Endothelial cell of umbilical vein (primary cell): Measurements from ENCODE around the gene PRKCSH. TPM values are rescaled to one million over a fixed set of nuclear protein-coding genes. Genes with fewer than 3 reads are reported as not detected.

Experiments
- BruUV-seq: library from RNA; stranded (reverse); fragments of 400-500 nt; replicated peaks from 2 replicates; lab custom pipeline; 2021; lab: Mats Ljungman, UMichigan
- CTCF ChIA-PET: fragments of 300-600, 350-600 bp; sonication (Branson Sonifier 250); formaldehyde crosslinking; loops from one replicate; lab custom pipeline; 2021; ENCODE audit warnings: antibody characterized with exemption, inconsistent platforms; lab: Charles Lee
- POLR2A ChIA-PET: fragments of 300-600, 350-600 bp; sonication (Branson Sonifier 250); formaldehyde crosslinking; loops from one replicate; lab custom pipeline; 2021; ENCODE audit warnings: antibody characterized with exemption, inconsistent platforms; lab: Charles Lee
- DNase-seq: peaks from one replicate; pipeline ENCODE4 v3.0.0-alpha.2; 2011; ENCODE audit warnings: low read depth, low spot score
- FAIRE-seq: peaks from 2 replicates; lab custom pipeline; 2011; peaks lifted over from hg19 to GRCh38; lab: Jason Lieb, UNC
- H2AFZ ChIP-seq: 2 replicates; pipeline ENCODE4 v1.6.0; 2012; ENCODE audit warnings: low read depth, low read length, control low read depth, inconsistent platforms
- H3K27ac ChIP-seq: 2 replicates; pipeline ENCODE4 v1.5.1; 2011; ENCODE audit warnings: low read depth, mild to moderate bottlenecking, control low read depth, low read length, moderate library complexity; ENCODE audit not compliant: insufficient read depth
- H3K27me3 ChIP-seq, 2 experiments: 2 replicates each; pipeline versions ENCODE4 v1.6.0 to v1.6.1; 2011; ENCODE audit warnings: low read length in 2 of 2, mixed read lengths in 1 of 2; ENCODE audit not compliant: control insufficient read depth in 2 of 2, insufficient read depth in 2 of 2
- H3K36me3 ChIP-seq, 2 experiments: 2 replicates in 1 of 2; 3 replicates in 1 of 2; pipeline ENCODE4 v1.5.1; 2011; ENCODE audit warnings: low read length in 2 of 2, mild to moderate bottlenecking in 1 of 2, moderate library complexity in 1 of 2; ENCODE audit not compliant: control insufficient read depth in 2 of 2, insufficient read depth in 2 of 2; ENCODE audit errors: extremely low read depth in 1 of 2
- H3K4me1 ChIP-seq: 3 replicates; pipeline ENCODE4 v1.5.1; 2011; ENCODE audit warnings: mild to moderate bottlenecking, low read length; ENCODE audit not compliant: control insufficient read depth, insufficient read depth; ENCODE audit errors: extremely low read depth
- H3K4me2 ChIP-seq: 2 replicates; pipeline ENCODE4 v1.6.1; 2011; ENCODE audit warnings: low read length, control low read depth, mixed read lengths; ENCODE audit not compliant: insufficient read depth
- H3K4me3 ChIP-seq, 3 experiments: fragments of 200-600 bp in 1 of 3; sonication (generic), shearing (Covaris generic) in 1 of 3; replicated peaks in 1 of 3; 2 replicates each; pipeline ENCODE4 v1.5.1; 2011 to 2016; ENCODE audit warnings: control low read depth in 3 of 3, low read length in 3 of 3, mild to moderate bottlenecking in 2 of 3, inconsistent platforms in 1 of 3, low read depth in 1 of 3, moderate library complexity in 1 of 3; ENCODE audit not compliant: insufficient read depth in 1 of 3
- H3K79me2 ChIP-seq: 2 replicates; pipeline ENCODE4 v1.6.0; 2012; ENCODE audit warnings: low read length, inconsistent platforms; ENCODE audit not compliant: control insufficient read depth, insufficient read depth
- H3K9ac ChIP-seq: replicated peaks from 2 replicates; pipeline ENCODE3; 2011; ENCODE audit warnings: low read length, control low read depth; ENCODE audit not compliant: insufficient read depth; ENCODE audit errors: extremely low read depth
- H3K9me1 ChIP-seq: replicated peaks from 3 replicates; pipeline ENCODE4 v1.6.0; 2011; ENCODE audit warnings: mild to moderate bottlenecking, low read length; ENCODE audit not compliant: control insufficient read depth, insufficient read depth; ENCODE audit errors: extremely low read depth
- H3K9me3 ChIP-seq: replicated peaks from 2 replicates; pipeline ENCODE4 v1.5.1; 2012; ENCODE audit warnings: low read length, inconsistent platforms; ENCODE audit not compliant: control insufficient read depth, insufficient read depth
- H4K20me1 ChIP-seq: replicated peaks from 2 replicates; pipeline ENCODE3; 2011; ENCODE audit warnings: mild to moderate bottlenecking, low read length; ENCODE audit not compliant: control insufficient read depth, insufficient read depth; ENCODE audit errors: extremely low read depth
- EZH2 ChIP-seq: IDR thresholded peaks from 2 replicates; pipeline ENCODE4 v1.6.1; 2012; ENCODE audit warnings: borderline replicate concordance, low read depth, mild to moderate bottlenecking, moderate library complexity, low read length, inconsistent platforms; ENCODE audit not compliant: severe bottlenecking
- FOS ChIP-seq: IDR thresholded peaks from 2 replicates; pipeline ENCODE4 v1.6.1; 2011; ENCODE audit warnings: mild to moderate bottlenecking, low read length, moderate library complexity, borderline replicate concordance; ENCODE audit not compliant: insufficient read depth
- JUN ChIP-seq: IDR thresholded peaks from 2 replicates; pipeline ENCODE4 v1.6.1; 2011; ENCODE audit warnings: borderline replicate concordance, low read depth; ENCODE audit not compliant: insufficient read length, insufficient read depth
- MAX ChIP-seq: IDR thresholded peaks from 2 replicates; pipeline ENCODE4 v1.6.1; 2011; ENCODE audit not compliant: insufficient read depth, insufficient read length
- dilution Hi-C: fragments of 300-500 bp; cut with MboI; formaldehyde crosslinking; loops from one replicate; pipeline ENCODE4 v1.15.0; 2019; ENCODE audit warnings: low sequenced_read_pairs; ENCODE audit not compliant: extremely low pct_ligation_motif_present
- intact Hi-C: fragments of 100-400 bp; cut with micrococcal nuclease; formaldehyde crosslinking; loops from one replicate; pipeline ENCODE4 v1.10.0; 2022
- microRNA-seq: library from miRNA; unstranded; fragments of <30 nt; microRNA quantifications from one replicate; pipeline ENCODE4 v1.2.0, GENCODE V29; 2021; ENCODE audit warnings: borderline number of aligned reads, borderline replicate concordance
- polyA plus RNA-seq, 4 experiments: library from polyadenylated mRNA; depleted of rRNA in 3 of 4; stranded (reverse) in 3 of 4; unstranded in 1 of 4; fragments of >200 nt; gene quantifications; 2 replicates each; pipeline versions ENCODE4 v1.2.1 to v1.2.3, GENCODE V29; 2011 to 2012; ENCODE audit warnings: missing spikeins in 1 of 4
- small RNA-seq: library from RNA; depleted of rRNA; stranded (forward); fragments of <200 nt; gene quantifications from one replicate; pipeline ENCODE3, GENCODE V24; 2012; ENCODE audit warnings: low replicate concordance, low read depth; ENCODE audit not compliant: insufficient read depth, insufficient read length
- total RNA-seq: library from RNA; stranded (reverse); gene quantifications from 2 replicates; pipeline ENCODE4 v1.2.3, GENCODE V29; 2021

PRKCSH gene
- total and polyA plus RNA-seq, 2 donors (not counting 3 experiments of a cell fraction or from before 2014, with no cell fraction given) = 215 to 425 TPM

- POLR2A ChIA-PET = no interaction called here
- BruUV-seq = no TSS peak
These were observed 64.5 kb downstream of the PRKCSH start for GRCh38 chr19:11499890-11500420.

More at GRCh38 chr19:11499890-11500420, 64.5 kb downstream of the PRKCSH start:
- H3K27me3 ChIP-seq = no peaks in the 10 kb centered on the region
- TF ChIP-seq FOS = no peak
- TF ChIP-seq JUN = no peak
- TF ChIP-seq MAX = no peak
- TF ChIP-seq EZH2 = no peak
- H3K9me3 ChIP-seq = no peaks in the 10 kb centered on the region
- no peak overlapping the region for H3K9ac ChIP-seq
- intact Hi-C loops = loop anchor here (5.0 kb wide), 1 partner anchor 37 kb away; the partner anchor contains the start of gene CNN1
- H3K9me1 ChIP-seq = no peaks in the 10 kb centered on the region
- FAIRE-seq = no peak
- H3K79me2 ChIP-seq = no peaks in the 10 kb centered on the region
- DNase-seq = no peak
- dilution Hi-C loops = no loop called here
- H2AFZ ChIP-seq = no peak overlapping the region
- H3K4me3 ChIP-seq = no peak overlapping the region
- H3K4me1 ChIP-seq = peaks cover 4% of the 10 kb centered on the region
- peaks cover 3 to 9% of the 10 kb centered on the region in 2 experiments for H3K36me3 ChIP-seq
- no peaks in the 10 kb centered on the region for H4K20me1 ChIP-seq
- CTCF ChIA-PET = no interaction called here
- no peak overlapping the region for H3K4me2 ChIP-seq
- no peak overlapping the region for H3K27ac ChIP-seq

Small RNAs within 50 kb of the gene (microRNA-seq; reads per million reads assigned to microRNA genes)
- gene MIR7974 = 6.5 reads per million, percentile 17 among the genes with 10 or more reads in this experiment

Small RNAs within 50 kb of the gene (small RNA-seq; reads per million reads assigned to genes)
- gene MIR7974 = not detected
- gene RF00019 = not detected

Other genes with a start within 250 kb of the PRKCSH start
- 77.9 and 78.0 TPM in 2 replicates for gene KANK2, start 238.1 kb upstream of the PRKCSH start, total RNA-seq
- 41.7 and 48.1 TPM in 2 replicates for gene KANK2, start 238.1 kb upstream of the PRKCSH start, polyA plus RNA-seq
- not detected in 2 replicates for gene ANGPTL8, start 196.0 kb upstream of the PRKCSH start, total RNA-seq
- not detected in 2 replicates for gene ANGPTL8, start 196.0 kb upstream of the PRKCSH start, polyA plus RNA-seq
- 334 and 353 TPM in 2 replicates for gene DOCK6, start 173.1 kb upstream of the PRKCSH start, total RNA-seq
- gene DOCK6, start 173.1 kb upstream of the PRKCSH start, polyA plus RNA-seq = 126 and 154 TPM in 2 replicates
- gene TSPAN16, start 139.5 kb upstream of the PRKCSH start, total RNA-seq = not detected in 2 replicates
- gene TSPAN16, start 139.5 kb upstream of the PRKCSH start, polyA plus RNA-seq = not detected in 2 replicates
- gene RAB3D, start 96.0 kb upstream of the PRKCSH start, total RNA-seq = 41.1 and 48.2 TPM in 2 replicates
- gene RAB3D, start 96.0 kb upstream of the PRKCSH start, polyA plus RNA-seq = 34.1 and 35.4 TPM in 2 replicates
- gene TMEM205, start 89.4 kb upstream of the PRKCSH start, total RNA-seq = 57.3 and 58.9 TPM in 2 replicates
- gene TMEM205, start 89.4 kb upstream of the PRKCSH start, polyA plus RNA-seq = 345 and 364 TPM in 2 replicates
- gene CCDC159, start 89.1 kb upstream of the PRKCSH start, total RNA-seq = 30.3 and 31.6 TPM in 2 replicates
- 28.2 and 30.0 TPM in 2 replicates for gene CCDC159, start 89.1 kb upstream of the PRKCSH start, polyA plus RNA-seq
- 22.8 and 23.7 TPM in 2 replicates for gene PLPPR2, start 80.2 kb upstream of the PRKCSH start, total RNA-seq
- 28.7 and 34.5 TPM in 2 replicates for gene PLPPR2, start 80.2 kb upstream of the PRKCSH start, polyA plus RNA-seq
- 2.7 and 3.7 TPM in 2 replicates for gene SWSAP1, start 61.0 kb upstream of the PRKCSH start, total RNA-seq
- gene SWSAP1, start 61.0 kb upstream of the PRKCSH start, polyA plus RNA-seq = 4.4 and 4.8 TPM in 2 replicates
- 11.4 and 12.6 TPM in 2 replicates for gene EPOR, start 51.3 kb upstream of the PRKCSH start, total RNA-seq
- gene EPOR, start 51.3 kb upstream of the PRKCSH start, polyA plus RNA-seq = 17.3 and 23.5 TPM in 2 replicates
- gene RGL3, start 16.3 kb upstream of the PRKCSH start, total RNA-seq = 1.7 and 5.2 TPM in 2 replicates
- 0.23 and 0.56 TPM in 2 replicates for gene RGL3, start 16.3 kb upstream of the PRKCSH start, polyA plus RNA-seq
- 0.97 TPM in 1 of 2 replicates, not detected in the other for gene ODAD3, start 514 bp upstream of the PRKCSH start, total RNA-seq
- gene ODAD3, start 514 bp upstream of the PRKCSH start, polyA plus RNA-seq = 0.05 and 0.14 TPM in 2 replicates
- 0.07 TPM in 1 of 2 replicates, not detected in the other for gene ELAVL3, start 45.4 kb downstream of the PRKCSH start, total RNA-seq
- not detected in 2 replicates for gene ELAVL3, start 45.4 kb downstream of the PRKCSH start, polyA plus RNA-seq
- 7.0 and 9.8 TPM in 2 replicates for gene ZNF653, start 70.2 kb downstream of the PRKCSH start, total RNA-seq
- gene ZNF653, start 70.2 kb downstream of the PRKCSH start, polyA plus RNA-seq = 7.1 and 8.7 TPM in 2 replicates
- 32.4 and 36.7 TPM in 2 replicates for gene ECSIT, start 93.5 kb downstream of the PRKCSH start, total RNA-seq
- gene ECSIT, start 93.5 kb downstream of the PRKCSH start, polyA plus RNA-seq = 47.2 and 54.0 TPM in 2 replicates
- not detected in 2 replicates for gene CNN1, start 103.2 kb downstream of the PRKCSH start, total RNA-seq
- 0.76 and 1.0 TPM in 2 replicates for gene CNN1, start 103.2 kb downstream of the PRKCSH start, polyA plus RNA-seq
- 39.4 and 49.9 TPM in 2 replicates for gene ELOF1, start 123.6 kb downstream of the PRKCSH start, total RNA-seq
- gene ELOF1, start 123.6 kb downstream of the PRKCSH start, polyA plus RNA-seq = 80.2 and 92.6 TPM in 2 replicates
- gene ACP5, start 142.0 kb downstream of the PRKCSH start, total RNA-seq = not detected in 2 replicates
- 0.84 and 1.3 TPM in 2 replicates for gene ACP5, start 142.0 kb downstream of the PRKCSH start, polyA plus RNA-seq
- 9.7 and 11.2 TPM in 2 replicates for gene ZNF627, start 161.8 kb downstream of the PRKCSH start, total RNA-seq
- gene ZNF627, start 161.8 kb downstream of the PRKCSH start, polyA plus RNA-seq = 5.6 and 5.9 TPM in 2 replicates